Activated CD4-positive, alpha-beta T cell treated with anti-CD3 and anti-CD28 coated beads, Interleukin-10, Interleukin-2, amounts not matched to agents 100 ng/mL and 50 ng/mL, durations not matched to agents 16 hours and 8 hours (primary cell): Measurements from ENCODE around the gene NLGN4X.

Experiments
- DNase-seq: peaks from one replicate; pipeline ENCODE4 v3.0.0-alpha.2; 2020

NLGN4X gene

DNA sequence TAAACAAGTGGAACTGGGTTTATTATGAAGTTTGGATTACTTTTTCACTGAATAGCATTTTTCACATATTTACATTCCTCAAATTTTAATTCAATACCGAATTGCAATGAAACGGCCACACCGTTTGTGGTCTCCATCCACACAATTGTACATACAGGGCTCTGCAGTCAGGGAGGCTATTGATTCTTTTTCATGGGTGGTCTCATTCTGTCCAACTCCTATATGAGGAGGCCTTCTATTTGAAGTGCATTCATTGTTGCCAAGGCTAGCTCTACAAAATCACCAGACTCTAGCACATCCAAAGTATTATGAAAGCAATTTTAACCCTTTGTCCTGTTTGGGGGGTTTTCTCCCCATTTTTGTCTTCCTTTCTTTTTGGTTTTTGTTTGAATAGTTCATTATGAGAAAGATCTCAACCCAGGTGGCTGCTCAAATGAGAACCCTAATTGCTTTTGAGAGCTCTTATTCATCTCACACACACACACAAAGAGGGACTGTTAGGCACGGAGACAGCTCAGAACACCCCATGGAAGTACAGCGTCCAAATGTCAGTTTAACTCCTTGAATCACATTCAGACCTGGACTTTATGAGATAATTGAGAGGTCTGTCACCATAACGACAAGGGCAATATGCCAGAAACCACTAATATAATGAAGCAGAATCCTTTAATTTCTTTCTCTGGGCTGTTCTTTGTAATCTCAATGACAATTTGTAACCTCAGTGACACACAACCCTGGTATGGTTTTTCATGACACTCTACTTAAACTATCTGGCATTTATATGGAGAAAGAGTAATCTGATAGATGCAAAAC lies 79.4 kb downstream of the NLGN4X start:
- no peak for DNase-seq

DNA sequence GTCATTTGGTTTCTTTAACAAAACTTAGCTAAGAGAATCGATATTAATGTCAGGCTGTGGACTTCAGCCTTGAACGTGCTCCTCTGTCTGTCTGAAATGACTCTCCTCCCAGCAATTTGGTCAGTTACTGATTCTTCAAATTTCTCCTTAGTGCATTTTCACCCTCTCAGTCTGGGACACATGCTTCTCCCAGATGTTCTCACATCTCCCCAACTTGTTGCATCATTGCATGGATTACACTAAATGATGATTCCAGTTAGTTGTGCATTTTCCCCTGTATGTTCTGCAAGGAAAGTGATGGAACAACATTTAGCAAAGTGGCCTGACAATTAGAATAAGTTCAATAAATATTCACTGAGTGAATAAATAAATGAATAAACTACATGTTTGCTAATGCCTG lies 94.4 kb downstream of the NLGN4X start:
- no peak for DNase-seq

DNA sequence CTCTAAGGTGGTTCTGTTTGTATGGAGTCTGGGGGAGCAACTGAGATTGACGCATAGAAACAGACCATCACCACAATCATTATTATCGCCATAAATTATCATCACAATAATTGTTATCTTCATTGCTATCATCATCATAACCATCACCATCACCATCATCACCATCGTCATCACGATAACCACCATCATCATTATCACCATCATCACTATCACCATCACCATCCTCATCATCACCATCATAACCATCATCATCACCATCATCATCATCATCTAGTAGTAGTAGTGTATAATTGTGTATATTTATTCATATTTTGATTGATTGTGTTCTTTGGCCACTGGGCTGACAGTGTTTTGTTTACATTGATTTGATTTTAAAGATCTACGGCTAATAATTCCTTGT lies 95.7 kb downstream of the NLGN4X start:
- DNase-seq, result no peak

DNA sequence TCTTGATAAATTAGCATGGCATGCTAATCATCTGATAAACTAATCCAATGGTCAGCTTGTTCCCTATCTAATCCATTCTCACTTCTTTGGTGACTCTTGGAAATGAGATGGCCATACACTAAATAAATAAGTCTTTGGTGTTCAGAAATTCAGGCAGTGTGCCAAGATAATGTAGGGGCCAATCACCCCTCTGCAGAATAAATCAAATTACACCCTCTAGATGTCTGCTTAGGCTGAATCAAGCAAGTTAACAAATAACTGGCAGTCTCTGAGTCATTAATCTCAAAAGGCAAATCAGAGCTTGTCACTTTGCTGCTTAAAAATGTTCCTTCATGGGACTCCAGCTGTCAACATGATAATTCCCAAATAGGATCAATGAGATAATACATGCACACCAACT lies 97.4 kb downstream of the NLGN4X start:
- DNase-seq, result no peak

DNA sequence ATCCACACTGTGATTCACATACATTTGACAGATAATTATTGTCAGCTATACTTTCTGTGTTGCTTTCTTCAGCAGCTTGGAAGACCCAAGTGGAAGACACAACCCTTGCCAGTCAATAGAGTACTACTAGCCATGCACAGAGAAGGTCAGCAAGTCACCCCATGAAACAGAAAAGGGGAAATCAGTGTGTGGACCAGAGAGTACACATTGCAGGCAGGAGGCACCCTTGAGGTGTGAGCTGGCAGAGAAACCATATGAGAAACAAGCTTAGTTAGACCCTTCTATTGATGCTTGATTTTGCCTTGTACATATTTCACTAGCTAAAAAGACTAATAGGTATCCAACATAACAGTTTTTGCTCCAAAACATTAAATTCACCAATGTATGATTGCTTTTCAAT lies 99.5 kb downstream of the NLGN4X start:
- DNase-seq, result no peak

DNA sequence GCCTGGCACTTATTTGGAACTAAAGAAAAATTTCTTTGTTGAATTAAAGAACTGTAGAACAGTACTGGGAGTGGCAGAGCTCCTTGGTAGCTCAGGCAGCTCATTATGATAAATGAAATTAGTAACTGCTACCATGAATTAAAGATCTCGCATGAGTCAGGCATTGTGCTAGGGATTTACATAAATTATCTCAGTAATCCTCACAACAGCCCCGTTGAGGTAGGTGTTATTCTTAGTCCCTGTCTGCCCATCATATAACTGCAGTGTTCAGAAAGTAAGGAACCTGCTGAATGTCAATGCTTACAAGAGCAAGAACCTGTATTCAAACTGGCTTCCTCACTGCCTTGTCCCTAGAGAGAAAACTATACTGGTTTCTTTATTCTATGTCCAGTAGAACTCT lies 108.3 kb downstream of the NLGN4X start:
- DNase-seq, result no peak

DNA sequence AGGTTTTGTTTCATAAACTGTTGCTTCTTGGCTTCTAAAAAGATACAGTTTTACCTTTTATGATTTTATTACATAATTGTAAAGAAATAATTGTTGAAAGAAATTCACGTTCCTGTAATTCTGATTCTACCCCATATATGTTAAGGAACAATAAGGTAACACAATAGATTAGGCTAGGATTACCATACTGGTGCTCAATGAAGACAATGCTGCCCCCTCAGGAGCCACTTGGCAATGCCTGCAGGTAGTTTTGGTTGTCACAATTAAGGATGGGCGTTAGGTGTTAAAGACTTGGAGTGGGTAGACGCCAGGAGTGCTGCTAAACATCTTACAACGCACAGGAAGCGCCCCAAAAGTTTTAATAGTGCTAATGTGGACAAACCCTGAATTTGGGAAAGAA lies 133.2 kb downstream of the NLGN4X start:
- DNase-seq, result no peak

DNA sequence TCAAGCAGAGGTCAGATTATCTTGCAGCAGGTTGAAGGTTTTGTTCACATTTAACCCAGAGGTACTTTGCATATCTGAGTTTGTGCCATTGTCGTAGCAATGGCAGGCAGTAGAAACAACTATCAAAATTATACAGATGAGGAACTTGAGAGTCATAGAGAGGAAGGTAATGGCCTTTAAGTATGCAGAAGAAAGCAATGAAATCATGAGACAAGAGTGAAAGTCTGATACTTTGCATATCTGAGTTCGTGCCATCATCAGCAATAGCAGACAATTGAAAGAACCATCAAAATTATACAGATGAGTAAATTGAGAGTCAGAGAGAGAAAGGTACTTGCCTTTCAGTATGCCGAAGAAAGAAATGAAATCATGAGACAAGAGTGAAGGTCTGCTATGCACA lies 154.1 kb downstream of the NLGN4X start:
- no peak for DNase-seq

DNA sequence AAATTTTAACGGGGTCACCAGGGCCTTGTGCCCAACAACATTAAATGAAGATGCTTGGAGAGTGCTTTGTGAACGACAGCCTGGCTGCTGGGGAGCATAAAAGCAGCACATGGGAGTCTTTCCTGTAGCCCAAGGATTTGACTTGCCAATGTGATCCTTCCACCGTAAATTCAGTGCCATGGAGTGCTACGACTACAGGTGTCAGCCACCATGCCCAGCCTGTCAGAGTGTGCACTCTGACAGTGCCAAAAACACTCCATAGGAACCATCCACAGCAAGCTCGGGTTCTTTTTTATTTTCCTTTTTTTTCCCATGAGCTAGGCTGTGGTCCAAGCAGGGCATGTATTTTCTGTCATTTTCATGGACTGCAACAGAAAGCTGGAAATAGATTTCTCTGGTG lies 156.9 kb downstream of the NLGN4X start:
- DNase-seq, result no peak

DNA sequence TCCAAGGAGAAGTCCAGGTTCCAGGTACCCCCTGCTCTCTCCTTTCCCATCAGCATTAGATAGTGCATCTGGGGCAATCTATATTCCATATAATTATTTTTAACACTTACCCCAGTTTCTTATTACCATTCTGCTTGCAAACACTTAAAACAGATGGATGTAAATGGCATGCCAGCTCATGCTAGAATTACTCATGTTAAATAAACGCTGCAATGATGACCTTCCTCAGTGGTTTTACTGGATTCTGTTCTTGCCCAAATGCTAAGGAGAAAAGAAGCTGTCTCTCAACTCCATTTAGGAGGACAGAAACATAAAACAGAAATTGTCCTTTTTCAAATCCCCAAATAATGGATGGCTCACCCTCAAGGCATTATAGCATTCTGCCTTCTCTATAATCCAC lies 161.1 kb downstream of the NLGN4X start:
- DNase-seq, result no peak

DNA sequence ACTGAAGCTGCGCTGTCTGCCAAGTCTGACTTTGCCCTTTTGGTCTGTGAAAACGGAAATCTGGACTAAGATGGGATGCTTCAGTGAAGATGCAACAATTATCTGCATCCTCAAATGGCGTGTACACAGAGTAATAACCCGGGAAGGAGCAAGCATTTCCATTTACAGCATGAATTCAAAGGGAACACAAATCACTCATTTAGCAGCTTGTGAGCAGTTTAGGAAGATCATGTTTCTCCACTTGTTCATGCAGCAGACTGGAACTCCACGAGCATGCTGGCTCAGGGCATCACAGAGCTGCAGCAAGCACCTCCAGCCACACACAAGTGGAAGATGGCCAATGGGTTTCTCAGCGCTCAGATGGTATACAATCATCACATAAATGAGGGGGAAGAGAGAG lies 175.5 kb downstream of the NLGN4X start:
- DNase-seq, result no peak

DNA sequence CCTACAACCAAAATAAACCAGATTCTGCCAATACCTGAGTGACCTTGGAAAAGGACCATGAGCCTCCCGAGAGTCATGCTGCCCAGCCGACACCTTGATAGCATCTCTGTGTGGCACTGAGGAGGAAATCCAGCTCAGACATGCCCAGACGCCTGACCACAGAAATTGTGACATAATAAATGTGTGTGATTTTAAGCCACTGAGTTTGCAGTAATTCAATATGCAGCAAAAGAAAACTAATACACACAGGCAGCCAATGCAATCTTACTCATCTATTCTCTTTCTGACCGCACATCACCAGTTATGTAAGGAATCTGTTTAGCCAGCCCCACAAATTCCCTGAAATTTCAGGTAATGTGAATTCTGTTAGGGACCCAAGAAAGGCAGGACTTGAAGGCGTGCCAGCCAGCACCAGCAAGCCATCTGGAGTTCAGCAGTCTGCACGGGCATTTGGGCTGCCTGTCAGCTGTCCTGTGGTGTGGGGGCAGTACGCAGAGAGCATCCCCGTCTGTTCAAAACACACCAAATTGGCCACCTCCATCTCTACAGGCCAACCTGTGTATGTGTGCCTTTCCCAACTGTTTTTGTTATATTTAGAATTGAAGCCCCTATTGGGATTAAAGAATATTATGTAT lies 176.4 kb downstream of the NLGN4X start:
- no peak for DNase-seq

DNA sequence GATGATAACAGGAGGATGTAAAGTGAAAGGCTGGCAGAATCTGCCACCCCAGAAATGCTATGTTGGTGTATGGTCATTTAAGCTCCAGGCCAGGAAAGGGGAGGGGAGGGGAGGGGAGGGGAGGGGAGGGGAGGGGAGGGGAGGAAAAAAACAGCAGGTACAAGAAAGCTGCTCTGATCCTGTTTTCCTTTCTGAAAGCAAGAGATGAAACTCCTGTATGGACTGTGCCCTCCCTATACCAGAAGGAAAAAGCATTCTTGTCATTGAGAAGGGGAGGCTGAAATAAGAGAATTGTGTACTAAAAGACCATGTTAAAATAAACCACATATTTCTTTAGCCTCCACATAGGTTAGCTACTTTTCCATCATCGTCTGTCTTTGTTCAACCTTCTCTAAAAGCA lies 179.5 kb downstream of the NLGN4X start:
- DNase-seq, result no peak

DNA sequence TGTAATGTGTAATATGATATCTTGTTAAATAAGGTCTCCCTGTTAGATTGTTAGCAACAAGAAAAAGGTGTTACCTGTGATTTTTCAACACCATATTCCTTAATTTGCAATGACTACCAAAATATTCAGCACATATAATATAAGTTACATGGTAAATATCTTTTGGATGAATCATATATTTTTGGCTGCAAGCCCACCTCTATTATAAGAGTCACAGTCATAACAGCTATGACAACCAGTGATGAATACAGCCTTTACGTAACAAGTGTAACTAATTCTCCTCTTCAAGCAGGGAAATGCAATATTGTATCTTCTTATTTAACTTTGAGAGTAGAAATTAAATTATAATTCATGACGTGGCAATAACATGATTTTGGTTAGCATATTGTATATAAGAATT lies 187.0 kb downstream of the NLGN4X start:
- DNase-seq, result no peak

DNA sequence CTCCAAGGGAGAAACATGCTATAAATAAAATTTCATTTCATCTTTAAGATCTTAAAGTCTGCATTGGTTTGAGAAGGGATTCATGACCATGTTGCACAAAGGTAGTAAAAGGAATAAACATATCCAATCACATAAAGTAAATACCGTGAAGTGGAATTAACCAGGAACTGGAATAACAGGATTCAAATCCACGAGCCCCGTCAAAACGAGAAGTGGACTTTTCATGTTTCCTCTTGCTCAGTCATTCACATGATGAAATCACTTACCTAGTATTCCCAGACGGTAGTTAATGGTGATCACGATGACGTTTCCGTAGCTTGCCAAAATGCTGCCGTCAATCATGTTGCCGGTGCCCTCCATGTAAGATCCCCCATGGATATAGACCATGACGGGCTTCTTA lies 199.7 kb downstream of the NLGN4X start:
- no peak for DNase-seq

DNA sequence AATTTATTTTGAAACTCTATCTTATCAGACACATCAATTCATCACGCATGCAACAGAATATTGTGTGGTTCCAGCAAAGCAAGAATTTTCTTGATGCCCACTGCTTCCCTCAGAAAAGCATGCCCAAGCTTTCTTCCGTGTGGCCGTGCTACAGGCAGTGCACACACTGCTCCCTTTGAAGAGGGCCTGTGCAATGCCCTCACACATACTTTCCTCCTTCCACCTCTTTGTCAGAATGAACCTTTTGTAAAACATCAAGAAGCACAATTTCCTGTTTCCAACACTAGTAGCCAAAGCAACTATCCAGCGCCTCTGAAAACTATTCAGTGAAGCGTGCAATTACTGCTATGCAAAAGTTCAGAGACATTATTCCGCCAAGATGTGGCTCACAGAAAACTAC lies 201.7 kb downstream of the NLGN4X start:
- DNase-seq, result no peak

DNA sequence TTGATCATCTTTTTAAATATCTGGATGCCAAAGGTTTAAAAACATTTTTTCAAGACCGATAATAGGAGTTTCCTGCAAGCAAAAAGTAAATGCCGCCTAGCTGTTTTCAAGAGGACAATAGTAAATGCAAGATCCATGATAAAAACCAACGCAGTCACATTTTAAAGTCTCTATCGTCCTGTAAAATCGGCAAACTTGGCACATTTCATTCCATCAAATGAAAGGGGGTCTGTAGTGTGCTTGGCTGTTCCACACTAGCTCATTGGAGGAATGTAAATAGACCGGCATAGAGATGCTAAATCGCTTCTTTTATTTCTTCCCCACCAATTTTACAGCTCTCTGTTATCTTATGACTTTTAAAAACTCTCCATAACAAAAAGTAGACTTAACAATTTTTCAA lies 202.2 kb downstream of the NLGN4X start:
- no peak for DNase-seq

DNA sequence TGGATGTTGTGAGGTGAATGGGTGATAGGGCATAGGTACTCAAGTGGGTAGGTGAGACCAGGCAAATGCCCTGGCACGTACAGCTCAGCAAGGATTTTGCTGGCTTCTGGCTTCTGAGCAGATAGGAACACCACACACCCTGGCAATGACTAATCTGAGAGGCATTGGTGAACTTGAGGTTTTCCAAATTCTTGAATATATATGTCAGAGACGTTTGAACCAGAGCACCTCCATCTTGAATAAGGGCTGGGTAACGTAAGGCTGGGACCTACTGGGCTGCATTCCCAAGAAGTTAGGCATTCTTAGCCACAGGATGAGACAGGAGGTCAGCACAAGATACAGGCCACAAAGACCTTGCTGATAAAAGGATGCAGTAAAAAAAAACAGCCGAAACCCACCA lies 204.5 kb downstream of the NLGN4X start:
- DNase-seq, result no peak

DNA sequence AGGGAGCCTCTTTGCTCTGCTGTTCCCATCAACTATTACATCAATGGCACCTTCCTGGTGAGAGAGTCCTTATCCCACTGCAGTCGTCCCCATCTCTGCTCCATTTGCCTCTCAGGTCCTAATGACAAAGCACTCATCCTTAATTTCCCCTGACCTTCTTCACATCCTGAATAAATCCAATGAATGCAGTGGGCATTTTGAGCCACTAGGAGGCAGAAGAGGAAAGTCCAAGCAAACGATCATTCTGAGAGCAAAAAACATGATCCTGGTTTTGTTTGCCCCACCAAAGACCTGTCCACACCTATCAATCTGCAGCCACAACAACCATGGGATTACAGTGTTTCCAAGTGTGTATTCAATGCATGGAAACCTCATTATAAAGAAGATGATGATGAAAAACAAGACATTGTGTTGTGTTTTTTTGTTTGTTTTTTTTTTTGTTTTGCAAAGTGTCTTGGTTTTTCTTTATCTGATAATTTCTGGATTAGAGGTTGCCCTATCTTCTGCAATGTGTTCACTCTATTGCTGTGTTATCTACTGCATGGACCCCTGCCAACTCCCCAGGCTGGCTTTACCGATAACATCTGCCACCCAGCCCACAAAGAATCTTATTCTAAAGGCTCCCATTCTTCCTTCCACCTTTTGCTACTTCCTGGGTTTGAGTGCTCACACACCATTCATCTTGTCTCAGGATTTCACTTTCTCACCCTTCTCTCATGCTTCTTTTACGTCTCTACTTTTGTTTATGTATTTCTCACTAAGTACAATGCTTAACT lies 207.2 kb downstream of the NLGN4X start:
- peak; percentile 32 for DNase-seq

DNA sequence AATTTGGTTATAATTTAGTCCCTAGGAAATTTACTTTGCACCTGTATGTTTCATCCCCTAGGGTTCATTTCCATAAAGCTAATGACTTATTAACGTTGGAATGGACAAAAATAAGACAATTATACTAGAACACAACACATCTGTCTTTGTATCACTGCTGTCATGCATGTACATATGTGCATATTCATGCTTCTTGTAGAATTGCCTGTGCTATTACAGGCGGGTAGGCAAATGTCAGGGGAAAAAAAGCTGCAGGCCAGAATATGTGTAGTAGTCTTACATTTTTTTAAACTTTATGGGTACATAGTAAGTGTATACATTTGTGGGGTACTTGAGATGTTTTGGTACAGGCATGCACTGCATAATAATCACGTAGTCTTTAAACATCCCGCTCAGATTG lies 209.6 kb downstream of the NLGN4X start:
- DNase-seq, result no peak

DNA sequence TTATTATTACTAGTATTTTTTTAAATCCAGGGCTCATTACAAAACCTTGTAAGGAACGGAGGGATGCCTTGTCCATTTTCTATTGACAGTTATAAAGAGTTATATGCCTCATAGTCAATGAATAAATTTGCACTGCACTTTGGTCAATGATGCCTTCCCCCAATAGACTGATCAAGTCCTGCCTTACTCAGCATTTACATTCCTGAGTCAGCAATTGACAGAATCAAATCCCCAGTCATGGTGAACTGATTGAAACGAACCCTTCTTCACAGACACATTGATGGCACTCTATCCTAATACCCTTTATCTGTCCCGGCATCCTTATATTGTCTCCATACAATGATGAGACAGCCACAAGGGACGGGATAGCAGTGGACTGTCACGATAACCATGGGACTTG lies 213.2 kb downstream of the NLGN4X start:
- no peak for DNase-seq

DNA sequence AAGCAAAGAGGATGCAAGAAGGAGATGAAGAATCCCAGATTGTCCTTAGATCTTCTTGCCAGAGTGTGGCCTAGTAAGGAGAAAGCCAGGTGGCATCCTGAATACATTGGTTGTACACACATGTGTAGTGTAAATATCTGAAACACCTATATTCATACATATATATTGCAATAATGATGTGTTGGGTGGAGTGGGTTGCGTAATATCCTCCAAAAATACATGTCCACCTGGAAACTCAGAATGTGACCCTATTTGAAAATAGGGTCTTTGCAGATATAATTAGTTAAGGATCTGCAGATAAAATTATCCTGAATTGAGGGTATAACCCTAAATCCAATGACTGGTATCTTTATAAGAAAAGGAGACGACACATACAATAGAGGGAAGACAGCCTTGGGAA lies 216.3 kb downstream of the NLGN4X start:
- DNase-seq, result no peak

DNA sequence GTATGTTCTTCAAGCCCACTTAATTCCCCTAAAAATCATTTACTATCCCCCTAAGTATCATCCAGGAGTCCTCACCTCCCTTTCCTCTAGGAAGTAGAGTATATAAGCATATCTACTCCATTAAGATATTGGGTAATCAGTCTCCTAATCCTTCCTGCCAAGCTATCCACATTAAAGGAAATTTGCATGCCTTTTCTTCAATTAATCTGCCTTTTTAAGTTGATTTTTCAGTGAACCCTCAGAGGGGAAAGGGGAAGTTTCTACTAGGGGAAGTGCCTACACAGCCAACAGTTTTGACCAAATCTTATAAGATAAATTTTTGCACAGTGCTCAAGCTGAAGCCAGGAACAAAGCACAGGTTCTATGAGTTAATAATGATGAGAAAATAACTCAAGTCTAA lies 222.8 kb downstream of the NLGN4X start:
- no peak for DNase-seq

DNA sequence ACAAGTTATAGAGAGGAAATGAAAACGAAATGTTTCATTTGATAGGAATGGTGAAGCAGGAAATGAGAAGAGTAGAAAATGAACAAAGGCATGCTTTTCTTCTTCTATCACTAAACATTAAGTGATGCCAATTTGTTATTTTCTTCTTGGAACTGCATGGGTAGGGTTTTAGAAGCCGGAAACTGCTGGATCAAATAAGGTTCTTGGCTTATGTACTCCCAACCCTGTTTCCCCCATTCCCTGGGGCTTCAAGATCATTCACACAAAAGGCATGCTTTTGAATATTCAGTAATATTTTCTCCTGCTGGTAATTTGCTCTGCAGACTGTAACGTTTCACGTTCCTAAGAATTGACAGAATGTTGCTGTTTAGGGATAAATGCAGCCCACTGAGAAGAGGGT lies 224.1 kb downstream of the NLGN4X start:
- no peak for DNase-seq
